HG03558 (cell line): ENCODE data around the gene SPATA17.
"Not testable (repeated sequence)": the region's sequence is repeated elsewhere in the genome, so short reads cannot be mapped to it uniquely, and the experiment has no call there.

Experiments
- ATAC-seq: cut with Tn5 transposase; IDR thresholded peaks from one replicate; pipeline ENCODE4 v1.9.1; 2021; ENCODE audit warnings: moderate number of reproducible peaks; ENCODE audit not compliant: unreplicated experiment; ENCODE audit errors: extremely low read depth

The SPATA17 gene

GRCh38 chr1:217630711-217631591 is at the start of gene SPATA17, which contains the start of gene GPATCH2:
Gene SPATA17, plus strand, starts transcription at chr1:217631344. Its CDS starts 35 bp downstream, at chr1:217631379.
Gene GPATCH2, minus strand, starts transcription at chr1:217631090. Its CDS starts 119 bp downstream, at chr1:217630971.
- peak; percentile 93 for ATAC-seq

GRCh38 chr1:217584286-217584811 is 46.8 kb upstream of the SPATA17 start:
- ATAC-seq, result not testable (repeated sequence)

- no peak for ATAC-seq
These were observed 45.6 kb upstream of the SPATA17 start for GRCh38 chr1:217585577-217585976.

GRCh38 chr1:217586586-217586985 is 44.6 kb upstream of the SPATA17 start:
- ATAC-seq, result no peak

- ATAC-seq, result no peak
These were observed 40.5 kb upstream of the SPATA17 start for GRCh38 chr1:217590598-217590997.

GRCh38 chr1:217599154-217599553 is 32.0 kb upstream of the SPATA17 start:
- ATAC-seq, result no peak

- ATAC-seq, result no peak
These were observed 28.8 kb upstream of the SPATA17 start for GRCh38 chr1:217602380-217602779.

- no peak for ATAC-seq
These were observed 25.8 kb upstream of the SPATA17 start for GRCh38 chr1:217605390-217605789.

GRCh38 chr1:217614200-217614712 is 16.9 kb upstream of the SPATA17 start:
- ATAC-seq, result no peak

GRCh38 chr1:217617126-217617525 is 14.0 kb upstream of the SPATA17 start:
- no peak for ATAC-seq

GRCh38 chr1:217620814-217621213 is 10.3 kb upstream of the SPATA17 start:
- peak; percentile 100 for ATAC-seq

- ATAC-seq, result no peak
These were observed 9.1 kb upstream of the SPATA17 start for GRCh38 chr1:217622042-217622441.

- ATAC-seq, result no peak
These were observed 4.8 kb upstream of the SPATA17 start for GRCh38 chr1:217626321-217626720.

- no peak for ATAC-seq
These were observed 3.7 kb upstream of the SPATA17 start for GRCh38 chr1:217627431-217627830.

- ATAC-seq, result no peak
These were observed 11.3 kb downstream of the SPATA17 start for GRCh38 chr1:217642455-217642854.

- ATAC-seq, result no peak
These were observed 16.6 kb downstream of the SPATA17 start for GRCh38 chr1:217647791-217648190.

GRCh38 chr1:217650674-217651073 is 19.5 kb downstream of the SPATA17 start:
- ATAC-seq, result no peak

- ATAC-seq, result no peak
These were observed 29.4 kb downstream of the SPATA17 start for GRCh38 chr1:217660353-217661062.

GRCh38 chr1:217661407-217661806 is 30.3 kb downstream of the SPATA17 start:
- no peak for ATAC-seq

GRCh38 chr1:217668351-217668940 is 37.3 kb downstream of the SPATA17 start:
- no peak for ATAC-seq
